ENCODE results near the gene SLC22A23. TPM values are rescaled to one million over a fixed set of nuclear protein-coding genes. Genes with fewer than 3 reads are reported as not detected.

Gene SLC22A23
- total and polyA plus RNA-seq, 2 of the 4 experiments (the other 2 are of a cell fraction): 0.72 to 1.6 TPM

DNA sequence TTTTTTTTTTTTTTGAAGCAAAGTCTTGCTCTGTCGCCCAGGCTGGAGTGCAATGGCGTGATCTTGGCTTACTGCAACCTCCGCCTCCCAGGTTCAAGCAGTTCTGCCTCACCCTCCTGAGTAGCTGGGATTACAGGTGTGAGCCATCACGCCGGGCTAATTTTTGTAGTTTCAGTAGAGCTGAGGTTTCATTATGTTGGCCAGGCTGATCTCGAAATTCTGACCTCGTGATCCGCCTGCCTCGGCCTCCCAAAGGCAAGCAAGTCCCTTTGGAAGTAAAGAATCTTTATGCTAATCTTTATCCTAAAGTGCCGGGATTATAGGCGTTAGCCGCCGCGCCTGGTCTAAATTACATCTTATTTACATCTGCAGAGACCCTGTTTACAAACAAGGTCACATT lies 196.6 kb downstream of the SLC22A23 start:
- Histone ChIP-seq H3K4ac (ENCODE audit: low read depth, low read length) (no peak overlapping the region), H3K27me3 (ENCODE audit: control insufficient read depth, insufficient read depth, low read length) (peaks cover 1% of the 10 kb centered on the region; the same call in 1 of the 2 replicates), H4K91ac (ENCODE audit: insufficient read depth, low read depth, low read length) (no peak overlapping the region), H4K5ac (ENCODE audit: low read depth, low read length) (no peak overlapping the region), H4K8ac (ENCODE audit: low read depth in 2 of 2, low read length in 2 of 2) (no peak overlapping the region), H2BK5ac (ENCODE audit: low read depth, low read length, poor library complexity, severe bottlenecking) (no peak overlapping the region), H3K4me1 (ENCODE audit: control insufficient read depth, insufficient read depth, low read length) (peaks cover 5% of the 10 kb centered on the region; the same call in 1 of the 2 replicates), H2AK5ac (ENCODE audit: low read depth, low read length) (no peak overlapping the region; the same call in 1 of the 2 replicates), H2BK15ac (ENCODE audit: low read depth, low read length) (no peak overlapping the region), H3K9me1 (ENCODE audit: insufficient read depth, low read length) (peaks cover 5% of the 10 kb centered on the region; the same call in 1 of the 2 replicates), H2BK120ac (ENCODE audit: low read depth, low read length) (no peak overlapping the region), H3K36me3 (ENCODE audit: control insufficient read depth, insufficient read depth, low read length) (peaks cover 11% of the 10 kb centered on the region), H2AK9ac (replicated peaks; ENCODE audit: low read depth, low read length, poor library complexity) (no peak overlapping the region), H3K18ac (ENCODE audit: low read depth, low read length) (no peak overlapping the region), H3K79me1 (ENCODE audit: low read depth in 1 of 2, low read length in 2 of 2) (peaks cover 33 to 57% of the 10 kb centered on the region in 2 experiments; a peak in 3 of 4 replicates), H3K23ac (ENCODE audit: low read depth, low read length) (no peak overlapping the region), H2BK20ac (ENCODE audit: low read depth, low read length) (no peak overlapping the region), H4K20me1 (ENCODE audit: insufficient read depth, low read length) (peaks cover 31% of the 10 kb centered on the region), H3K4me2 (ENCODE audit: low read depth, low read length) (no peak overlapping the region), H2AFZ (replicated peaks; ENCODE audit: low read length, poor library complexity) (no peak overlapping the region), H3K14ac (replicated peaks; ENCODE audit: low read depth, low read length) (no peak overlapping the region), H3K56ac (ENCODE audit: extremely low read depth, insufficient read depth, low read length) (no peak overlapping the region), H3K4me3 (ENCODE audit: insufficient read depth, low read depth, low read length) (no peak overlapping the region), H3K27ac (ENCODE audit: insufficient read depth, low read length) (no peak overlapping the region), H3K9ac (ENCODE audit: low read depth, low read length) (0 out of 2 replicates have a peak overlapping the region, but pooled peaks have one; percentile 9), H3K9me3 (ENCODE audit: control insufficient read depth, insufficient read depth, low read length) (no peaks in the 10 kb centered on the region)
- dilution Hi-C loops (cut with HindIII; ENCODE audit: low sequenced_read_pairs, unreplicated experiment): no loop called here
- in situ Hi-C loops (cut with MboI; ENCODE audit: low sequenced_read_pairs): no loop called here
- ChIA-PET CTCF (interaction anchor here (1.0 kb wide), 2 partner anchors 9 to 25 kb away, joined by 3 read pairs; no protein-coding TSS in a partner anchor), POLR2A (ENCODE audit: unreplicated experiment) (no interaction called here)
- no peak for DNase-seq
- intact Hi-C loops (cut with micrococcal nuclease): no loop called here
- TF ChIP-seq, protein P1, sequence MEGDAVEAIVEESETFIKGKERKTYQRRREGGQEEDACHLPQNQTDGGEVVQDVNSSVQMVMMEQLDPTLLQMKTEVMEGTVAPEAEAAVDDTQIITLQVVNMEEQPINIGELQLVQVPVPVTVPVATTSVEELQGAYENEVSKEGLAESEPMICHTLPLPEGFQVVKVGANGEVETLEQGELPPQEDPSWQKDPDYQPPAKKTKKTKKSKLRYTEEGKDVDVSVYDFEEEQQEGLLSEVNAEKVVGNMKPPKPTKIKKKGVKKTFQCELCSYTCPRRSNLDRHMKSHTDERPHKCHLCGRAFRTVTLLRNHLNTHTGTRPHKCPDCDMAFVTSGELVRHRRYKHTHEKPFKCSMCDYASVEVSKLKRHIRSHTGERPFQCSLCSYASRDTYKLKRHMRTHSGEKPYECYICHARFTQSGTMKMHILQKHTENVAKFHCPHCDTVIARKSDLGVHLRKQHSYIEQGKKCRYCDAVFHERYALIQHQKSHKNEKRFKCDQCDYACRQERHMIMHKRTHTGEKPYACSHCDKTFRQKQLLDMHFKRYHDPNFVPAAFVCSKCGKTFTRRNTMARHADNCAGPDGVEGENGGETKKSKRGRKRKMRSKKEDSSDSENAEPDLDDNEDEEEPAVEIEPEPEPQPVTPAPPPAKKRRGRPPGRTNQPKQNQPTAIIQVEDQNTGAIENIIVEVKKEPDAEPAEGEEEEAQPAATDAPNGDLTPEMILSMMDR (conservative IDR thresholded peaks at IDR 0.05; ENCODE audit: low read depth, low read length): no peak
- BruUV-seq (replicated peaks): no TSS peak
- WGBS, 2 experiments (ENCODE audit: extremely low coverage in 2 of 2, insufficient read length in 1 of 2): no CpG with 5 or more reads among the region's 14 CpGs
- no peak for ATAC-seq (ENCODE audit: low read depth)
